Uterus (tissue), 2 donors: ENCODE results near the gene PRKAR1B.

Source experiments
- CTCF ChIP-seq, 4 experiments: fragments of 200-600 bp in 2 of 4; fragments of 450-650 bp in 2 of 4; sonication (generic) in 2 of 4; IDR thresholded peaks; one replicate each; pipeline ENCODE4 v1.5.1; 2016 to 2019; ENCODE audit warnings: antibody characterized with exemption in 4 of 4, mild to moderate bottlenecking in 2 of 4, moderate library complexity in 1 of 4
- POLR2A ChIP-seq, 2 donors: fragments of 450-650 bp; IDR thresholded peaks; one replicate each; pipeline ENCODE4 v1.6.1; 2016; ENCODE audit warnings: antibody characterized with exemption in 2 of 2, mild to moderate bottlenecking in 1 of 2, moderate library complexity in 1 of 2

- TF ChIP-seq CTCF (IDR thresholded peaks at IDR 0.05) (no peak), POLR2A (IDR thresholded peaks at IDR 0.05) (no peak)
Measured at GRCh38 chr7:552868-553635, 174.0 kb downstream of the PRKAR1B start.
